GM19351 (cell line): ENCODE data around the gene KLRB1.
"Not testable (repeated sequence)": the region's sequence is repeated elsewhere in the genome, so short reads cannot be mapped to it uniquely, and the experiment has no call there.

Experiments
- ATAC-seq: cut with Tn5 transposase; IDR thresholded peaks from one replicate; pipeline ENCODE4 v1.9.1; 2021; ENCODE audit warnings: mild to moderate bottlenecking, moderate library complexity; ENCODE audit not compliant: unreplicated experiment

Gene KLRB1

GRCh38 chr12:9545489-9545888 is 62.2 kb downstream of the KLRB1 start:
- ATAC-seq = not testable (repeated sequence)
